K562 (cell line): ENCODE results near the gene TPK1. TPM values are rescaled to one million over a fixed set of nuclear protein-coding genes. Genes with fewer than 3 reads are reported as not detected.

Source experiments
- CREB3 ChIP-seq: fragments of 450-650 bp; conservative IDR thresholded peaks from 2 replicates; pipeline ENCODE4 v1.6.1; 2016; ENCODE audit warnings: missing genetic modification characterization, low read depth, mild to moderate bottlenecking, missing compliant biosample characterization, moderate library complexity
- DEAF1 ChIP-seq: fragments of 450-650 bp; formaldehyde crosslinking; IDR thresholded peaks from 2 replicates; pipeline ENCODE4 v1.4.0; 2020; ENCODE audit warnings: mild to moderate bottlenecking, moderate library complexity
- MAFF ChIP-seq: IDR thresholded peaks from 2 replicates; pipeline ENCODE4 v1.6.1; 2012; ENCODE audit warnings: low read length, improper control_type of control experiment
- MYC ChIP-seq, 2 experiments: fragments of 250-450 bp in 1 of 2; sonication (Bioruptor Pico) in 1 of 2; IDR thresholded peaks; 2 replicates each; pipeline versions ENCODE4 v1.5.1 to v1.6.1; 2012 to 2021; ENCODE audit warnings: low read depth in 2 of 2, borderline replicate concordance in 1 of 2, improper control_type of control experiment in 1 of 2, low read length in 1 of 2, mild to moderate bottlenecking in 1 of 2, moderate library complexity in 1 of 2
- ZBTB40 ChIP-seq, 2 experiments: fragments of 450-650 bp in 1 of 2; sonication (generic) in 1 of 2; formaldehyde crosslinking in 1 of 2; IDR thresholded peaks; 2 replicates each; pipeline versions ENCODE4 v1.7.1 to v1.9.0; 2016 to 2022; ENCODE audit warnings: inconsistent platforms in 1 of 2, mild to moderate bottlenecking in 1 of 2, missing genetic modification reagents in 1 of 2
- ZNF175 ChIP-seq: fragments of 200-800 bp; sonication (Bioruptor generic); IDR thresholded peaks from 2 replicates; pipeline ENCODE4 v1.6.1; 2016; ENCODE audit warnings: low read depth, mild to moderate bottlenecking, missing genetic modification characterization, missing compliant biosample characterization
- ZNF316 ChIP-seq: fragments of 450-650 bp; IDR thresholded peaks from 2 replicates; pipeline ENCODE4 v1.6.1; 2016
- ZNF695 ChIP-seq: fragments of 450-650 bp; formaldehyde crosslinking; IDR thresholded peaks from 2 replicates; pipeline ENCODE4 v1.4.0; 2020; ENCODE audit warnings: mild to moderate bottlenecking, moderate library complexity
- polyA plus RNA-seq, 8 experiments: library from polyadenylated mRNA; depleted of rRNA in 4 of 8; stranded (reverse) in 5 of 8; unstranded in 3 of 8; fragments of >200 nt; fragmentation: Nextera tagmentation in 2 of 8; fragmentation: Illumina TruSeq in 1 of 8; extraction: Ambion mirVana in 2 of 8; extraction: Trizol in 1 of 8; gene quantifications; 2 replicates each; pipeline versions ENCODE4 v1.2.1 to v1.2.3, GENCODE V29; 2011 to 2014; ENCODE audit warnings: inconsistent platforms in 1 of 8, missing spikeins in 1 of 8
- total RNA-seq, 7 experiments: library from RNA; depleted of rRNA in 6 of 7; stranded (reverse); fragments of >200 nt in 6 of 7; fragmentation: Illumina TruSeq in 2 of 7; extraction: Trizol in 2 of 7; gene quantifications; 2 replicates each; pipeline versions ENCODE4 v1.2.1 to v1.2.3, GENCODE V29; 2011 to 2021; ENCODE audit warnings: low replicate concordance in 1 of 7

TPK1 gene
- total and polyA plus RNA-seq, 9 of the 15 experiments (the other 6 are each of a cell fraction or from before 2014, with no cell fraction given): 5.1 to 16.2 (median 9.2) TPM

- TF ChIP-seq MYC (IDR thresholded peaks at IDR 0.05; ENCODE audit: low read depth, low read length) (no peak), MYC (CRISPR knock-in tag; IDR thresholded peaks at IDR 0.05; ENCODE audit: borderline replicate concordance, low read depth) (no peak), DEAF1 (no peak), CREB3 (tag) (no peak), ZNF175 (CRISPR knock-in tag) (0 out of 2 replicates have a peak, but pooled peaks have one; percentile 29), ZNF316 (no peak), MAFF (no peak), ZNF695 (CRISPR knock-in tag) (no peak), ZBTB40 (IDR thresholded peaks at IDR 0.05) (0 out of 2 replicates have a peak, but pooled peaks have one; percentile 56), ZBTB40 (CRISPR knock-in tag; IDR thresholded peaks at IDR 0.05) (no peak)
Observed at GRCh38 chr7:144812379-144813283, 23.2 kb downstream of the TPK1 start (continued).
